GM08714 (cell line): ENCODE results near the gene DIMT1.

Experiments used
- H3K4me3 ChIP-seq: fragments of 200-500 bp; sonication (Bioruptor generic); 2 replicates; pipeline ENCODE4 v1.5.1; 2014; ENCODE audit warnings: mild to moderate bottlenecking, low read length, inconsistent platforms
- ZNF274 ChIP-seq: IDR thresholded peaks from 2 replicates; pipeline ENCODE4 v1.6.1; 2012; ENCODE audit warnings: mild to moderate bottlenecking, low read depth, low read length

Gene DIMT1

DNA sequence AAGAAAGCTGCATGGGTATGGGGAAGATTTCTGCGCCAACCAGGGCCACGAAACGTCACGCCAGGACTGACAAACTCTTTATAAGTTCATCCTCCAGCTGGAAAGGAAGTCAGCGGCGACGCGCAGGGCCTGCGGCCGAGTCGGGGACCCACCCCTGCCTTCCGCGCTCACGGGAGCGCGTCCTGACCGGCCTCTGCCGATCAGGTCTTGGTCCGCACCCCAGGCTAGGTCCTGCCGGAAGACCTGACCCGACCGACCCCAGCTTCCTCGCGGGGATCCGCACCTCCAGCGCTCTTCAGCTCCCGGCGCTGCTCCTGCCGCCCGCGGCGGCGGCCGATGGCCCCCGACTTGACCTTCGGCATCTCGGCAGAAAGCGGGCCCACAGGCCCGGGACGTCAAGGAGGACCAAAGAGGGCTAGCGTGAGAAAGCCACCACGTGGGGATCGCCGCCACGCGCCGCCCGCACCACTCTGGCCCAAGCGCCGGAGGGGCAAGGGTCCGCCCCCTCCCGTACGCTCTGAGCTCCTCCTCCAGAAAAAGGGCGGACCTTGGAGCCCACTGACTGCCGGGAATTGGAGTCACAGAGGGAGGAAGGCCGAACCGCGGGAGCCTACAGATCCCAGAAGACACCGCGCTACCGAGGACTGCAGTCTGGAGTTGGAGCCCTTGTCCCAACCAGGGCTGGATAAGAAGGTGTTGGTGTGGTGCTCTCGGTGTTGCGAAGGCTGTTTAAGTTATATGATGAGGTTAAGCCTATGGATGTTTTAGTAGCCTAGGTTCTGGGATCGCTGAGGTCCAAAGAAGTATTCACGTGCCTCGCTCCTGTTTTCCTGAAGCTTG, at the start of gene DIMT1:
Gene DIMT1, minus strand, starts transcription at position 495 of the 840 bp plus-strand sequence. Its CDS starts 133 bp downstream, at position 362.
- TF ChIP-seq ZNF274: no peak
- H3K4me3 ChIP-seq: peak within 1 kb of the TSS; percentile 98

DNA sequence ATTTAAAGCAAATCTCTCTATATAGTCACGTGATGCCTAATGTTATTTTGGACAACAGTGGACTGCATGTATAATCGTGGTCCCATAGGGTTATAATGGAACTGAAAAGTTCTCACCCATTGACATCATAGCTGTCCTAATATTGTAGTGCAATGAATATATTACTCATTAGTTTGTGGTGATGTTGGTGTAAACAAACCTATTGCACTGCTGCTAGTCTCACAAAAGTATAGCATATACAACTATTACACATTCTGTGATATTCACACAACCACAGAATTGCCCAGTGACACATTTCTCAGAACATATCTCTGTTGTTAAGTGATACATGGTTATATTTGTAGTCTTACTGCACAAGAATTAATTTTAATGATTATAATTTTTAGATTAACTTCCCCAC, 46.6 kb upstream of the DIMT1 start:
- no peak overlapping the region for H3K4me3 ChIP-seq
- TF ChIP-seq ZNF274: no peak

DNA sequence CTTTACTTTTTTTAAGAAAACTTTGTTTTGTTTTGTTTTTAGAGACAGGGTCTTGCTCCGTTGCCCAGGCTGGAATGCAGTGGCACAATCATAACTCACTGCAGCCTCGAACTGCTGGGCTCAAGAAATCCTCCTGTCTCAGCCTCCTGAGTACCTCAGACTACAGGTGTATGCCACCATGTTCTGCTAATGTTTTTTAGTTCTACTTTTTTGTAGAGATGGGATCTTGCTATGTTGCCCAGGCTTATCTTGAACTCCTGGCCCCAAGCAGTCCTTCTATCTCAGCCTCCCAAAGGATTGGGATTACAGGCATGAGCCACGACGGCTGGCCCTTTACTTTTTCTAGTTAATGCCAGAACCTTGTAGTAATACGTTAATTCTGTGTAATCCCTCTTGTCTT, 44.8 kb upstream of the DIMT1 start:
- TF ChIP-seq ZNF274: no peak
- no peak overlapping the region for H3K4me3 ChIP-seq

DNA sequence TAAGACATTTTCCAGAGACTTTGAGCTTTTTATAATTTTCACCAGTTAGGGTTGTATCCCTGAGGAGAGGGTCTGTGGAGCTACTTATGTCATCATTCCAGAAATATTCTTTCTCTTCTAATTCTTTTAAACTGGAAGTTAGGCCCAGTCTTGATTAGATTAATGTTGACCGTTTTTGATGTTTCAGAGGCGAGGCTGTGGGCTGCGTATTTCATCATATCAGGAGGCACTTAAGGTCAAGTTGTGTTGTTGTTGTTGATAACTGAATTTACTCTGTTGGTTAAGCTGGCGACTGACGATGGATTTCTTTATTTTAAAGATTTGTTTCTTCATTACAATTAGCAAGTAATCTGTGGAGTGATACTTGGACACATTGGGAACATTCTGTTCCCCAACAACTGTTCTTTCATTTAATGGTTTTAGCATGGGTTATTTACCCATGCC, 28.9 kb upstream of the DIMT1 start:
- no peak for TF ChIP-seq ZNF274

DNA sequence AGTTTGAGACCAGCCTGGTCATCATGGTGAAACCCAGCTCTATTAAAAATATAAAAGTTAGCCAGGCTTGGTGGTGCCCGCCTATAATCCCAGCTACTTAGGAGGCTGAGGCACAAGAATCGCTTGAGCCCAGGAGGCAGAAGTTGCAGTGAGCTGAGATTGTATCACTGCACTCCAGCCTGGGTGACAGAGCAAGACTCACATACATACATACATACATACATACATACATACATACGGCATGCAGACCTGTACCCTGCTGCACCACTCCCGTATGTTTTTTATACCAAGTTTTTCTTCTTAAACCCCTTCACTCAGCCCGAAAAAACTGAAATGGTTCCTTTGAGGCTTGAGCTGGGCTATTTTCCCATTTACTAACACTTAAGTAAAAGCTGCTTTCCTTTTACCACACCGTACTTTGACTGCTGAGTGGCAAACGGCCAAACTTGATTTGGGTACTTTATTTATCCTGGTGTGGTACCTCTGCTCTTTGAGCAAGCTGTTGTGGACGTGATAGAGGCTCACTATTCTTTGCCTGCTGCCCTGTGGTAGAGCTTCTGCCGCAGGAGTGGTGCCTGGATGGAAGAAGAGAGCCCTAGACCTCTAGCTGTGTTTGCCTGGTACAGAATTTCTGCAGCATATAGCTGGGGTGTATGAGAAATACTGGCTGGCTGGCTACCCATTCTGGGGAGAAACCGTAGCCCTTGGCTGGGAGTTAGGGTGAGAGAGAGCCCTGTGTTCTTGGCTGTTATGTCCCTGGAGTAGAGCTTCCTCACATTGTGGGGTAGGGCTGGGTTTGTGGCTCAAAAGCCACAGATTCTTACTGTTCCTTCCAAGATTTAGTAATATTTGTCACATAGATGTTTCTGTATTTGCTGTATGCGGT, 28.3 kb upstream of the DIMT1 start:
- no peak overlapping the region for H3K4me3 ChIP-seq
- no peak for TF ChIP-seq ZNF274

More for the DNA sequence above, 28.9 kb upstream of the DIMT1 start:
- no peak overlapping the region for H3K4me3 ChIP-seq

DNA sequence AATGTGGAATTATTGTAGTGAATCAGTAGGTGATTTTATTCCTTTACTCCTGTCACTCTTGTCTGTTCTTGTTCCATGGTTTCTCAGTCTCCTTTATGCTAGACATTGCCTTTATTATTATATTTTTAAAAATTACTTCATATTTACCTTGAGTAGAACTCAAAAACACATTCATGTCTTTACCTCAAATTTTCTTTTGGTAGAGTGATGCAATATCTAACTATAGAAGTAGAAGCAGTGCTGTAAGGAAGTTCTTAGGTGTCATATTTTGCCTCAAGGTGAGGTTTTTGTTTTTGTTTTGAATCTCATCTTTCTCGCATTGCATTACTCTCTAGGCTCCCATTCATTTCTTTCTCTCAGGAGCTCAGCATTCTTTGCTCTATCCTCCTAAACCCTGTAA, 21.1 kb upstream of the DIMT1 start:
- no peak for TF ChIP-seq ZNF274
- H3K4me3 ChIP-seq: no peak overlapping the region

DNA sequence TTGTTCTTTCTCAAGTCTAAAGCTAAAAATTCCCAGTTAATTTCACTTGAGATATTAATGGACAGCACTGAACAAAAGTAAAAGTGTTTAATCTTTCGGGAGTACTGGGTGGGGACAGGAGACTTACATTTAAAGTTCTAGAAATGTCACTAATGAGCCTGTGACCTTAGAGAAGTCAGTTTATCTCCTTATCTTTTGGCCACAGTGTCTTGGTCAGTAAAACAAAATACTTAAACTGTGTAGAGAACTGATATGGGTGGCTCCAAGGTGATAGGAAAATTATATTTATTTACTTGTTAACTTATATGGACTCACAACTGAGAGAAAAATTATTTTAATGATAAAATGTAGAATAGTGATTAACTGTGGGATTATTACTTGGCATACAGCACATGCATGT, 17.7 kb upstream of the DIMT1 start:
- no peak for TF ChIP-seq ZNF274
- no peak overlapping the region for H3K4me3 ChIP-seq

DNA sequence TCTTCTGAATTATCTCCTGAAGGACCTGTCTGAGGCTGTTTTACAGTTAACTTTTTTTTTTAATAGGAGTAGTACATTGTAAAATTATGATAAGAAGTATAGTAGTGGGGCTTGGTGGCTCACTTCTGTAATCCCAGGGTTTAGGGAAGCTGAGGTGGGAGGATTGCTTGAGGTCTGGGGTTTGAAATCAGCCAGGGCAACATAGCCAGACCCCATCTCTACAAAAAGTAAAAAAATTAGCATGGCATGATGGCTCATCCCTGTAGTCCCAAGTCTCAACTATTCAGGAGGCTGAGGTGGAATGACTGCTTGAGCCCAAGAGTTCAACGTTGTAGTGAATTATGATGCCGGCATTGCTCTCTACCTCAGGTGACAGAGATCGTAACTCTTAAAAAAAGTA, 15.9 kb upstream of the DIMT1 start:
- no peak for TF ChIP-seq ZNF274
- H3K4me3 ChIP-seq: no peak overlapping the region

DNA sequence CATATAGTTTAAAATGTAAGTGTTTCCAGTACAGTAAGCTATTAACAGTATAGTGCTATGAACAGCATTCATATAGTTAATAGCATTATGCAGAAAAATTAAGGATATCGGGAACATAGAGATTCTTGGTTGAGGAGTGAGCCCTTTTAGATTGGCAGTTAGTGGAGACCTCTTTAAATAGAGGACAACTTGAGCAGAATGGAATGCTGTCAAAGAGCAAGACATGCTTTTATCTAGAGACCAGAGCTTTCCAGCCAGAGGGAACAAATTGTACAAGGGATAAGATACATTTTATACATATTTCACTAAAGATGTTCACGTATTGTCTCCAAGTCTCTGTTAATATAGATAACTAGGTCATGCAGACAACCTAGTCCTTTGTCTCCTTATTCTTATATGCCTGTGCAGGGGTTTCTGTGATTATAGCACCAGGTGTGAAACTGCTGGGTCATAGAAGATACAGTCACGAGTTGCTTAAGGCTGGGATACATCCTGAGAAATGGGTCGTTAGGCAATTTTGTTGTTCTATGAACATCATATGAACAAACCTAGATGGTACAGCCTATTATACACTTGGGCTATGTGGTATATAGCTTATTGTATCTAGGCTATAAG, 14.9 kb upstream of the DIMT1 start:
- TF ChIP-seq ZNF274: no peak
- H3K4me3 ChIP-seq: no peak overlapping the region

DNA sequence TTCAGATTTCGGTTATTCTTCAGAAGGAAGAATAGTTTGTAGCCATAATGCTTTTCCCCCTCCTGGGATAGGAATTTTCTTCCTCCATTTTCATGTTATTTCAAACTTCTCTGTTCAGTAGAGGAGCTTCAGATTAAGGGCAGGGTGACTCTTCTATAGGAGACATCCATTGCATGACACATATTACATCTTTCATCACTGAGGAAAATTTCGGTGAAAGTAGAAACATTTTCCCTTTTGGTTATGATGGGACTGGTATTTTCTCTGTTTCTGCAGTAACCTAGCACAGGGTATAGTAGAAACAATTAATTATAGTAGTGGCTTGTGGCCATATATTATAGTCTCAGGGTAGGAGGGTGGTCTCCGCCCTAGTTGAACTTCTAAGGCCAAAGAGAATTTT, 10.0 kb upstream of the DIMT1 start:
- H3K4me3 ChIP-seq: peak overlapping the region; percentile 95
- TF ChIP-seq ZNF274: no peak

DNA sequence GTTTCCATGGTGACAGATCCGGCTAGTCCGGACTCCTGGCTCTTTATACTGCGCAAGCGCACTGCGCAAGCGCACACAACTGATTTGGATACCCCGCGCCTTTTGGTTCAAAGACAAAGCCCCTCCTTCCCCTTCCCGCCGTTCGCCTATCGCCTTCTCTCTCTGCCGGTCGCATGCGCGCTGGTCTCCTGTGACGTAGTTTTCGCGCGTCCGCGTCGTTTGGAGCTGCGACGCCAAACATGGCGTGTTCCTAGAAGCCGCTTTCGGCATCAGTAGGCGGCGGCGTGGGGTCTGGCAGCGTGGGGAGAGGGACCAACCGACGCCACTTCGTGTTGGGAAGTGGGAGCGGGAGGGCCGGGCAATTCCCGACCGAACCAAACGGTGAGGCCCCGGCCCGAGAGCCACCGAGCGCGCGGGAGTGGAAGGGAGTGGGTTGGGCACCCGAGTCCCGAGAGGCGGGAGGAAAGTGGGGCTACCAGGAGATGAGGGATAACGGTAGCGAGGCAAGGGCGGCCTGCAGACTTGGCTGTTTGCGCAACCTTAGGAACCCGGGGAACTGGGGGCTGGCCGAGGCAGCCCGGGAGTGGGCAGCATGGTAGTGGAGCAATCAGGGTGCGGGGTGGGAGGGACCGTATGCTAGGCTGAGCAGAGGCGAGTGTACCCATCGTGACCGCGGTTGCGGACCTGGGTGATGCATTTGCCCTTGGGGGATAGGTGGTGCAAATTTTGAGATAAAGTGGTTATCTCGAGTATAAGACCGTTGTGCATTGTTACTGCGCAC, 9.0 kb upstream of the DIMT1 start, which contains the start of gene IPO11:
Gene IPO11, plus strand, starts transcription at position 215 of the 781 bp plus-strand sequence. CDS start 24,517 bp downstream, outside the sequence.
- H3K4me3 ChIP-seq: peak within 1 kb of the TSS; percentile 95
- no peak for TF ChIP-seq ZNF274

DNA sequence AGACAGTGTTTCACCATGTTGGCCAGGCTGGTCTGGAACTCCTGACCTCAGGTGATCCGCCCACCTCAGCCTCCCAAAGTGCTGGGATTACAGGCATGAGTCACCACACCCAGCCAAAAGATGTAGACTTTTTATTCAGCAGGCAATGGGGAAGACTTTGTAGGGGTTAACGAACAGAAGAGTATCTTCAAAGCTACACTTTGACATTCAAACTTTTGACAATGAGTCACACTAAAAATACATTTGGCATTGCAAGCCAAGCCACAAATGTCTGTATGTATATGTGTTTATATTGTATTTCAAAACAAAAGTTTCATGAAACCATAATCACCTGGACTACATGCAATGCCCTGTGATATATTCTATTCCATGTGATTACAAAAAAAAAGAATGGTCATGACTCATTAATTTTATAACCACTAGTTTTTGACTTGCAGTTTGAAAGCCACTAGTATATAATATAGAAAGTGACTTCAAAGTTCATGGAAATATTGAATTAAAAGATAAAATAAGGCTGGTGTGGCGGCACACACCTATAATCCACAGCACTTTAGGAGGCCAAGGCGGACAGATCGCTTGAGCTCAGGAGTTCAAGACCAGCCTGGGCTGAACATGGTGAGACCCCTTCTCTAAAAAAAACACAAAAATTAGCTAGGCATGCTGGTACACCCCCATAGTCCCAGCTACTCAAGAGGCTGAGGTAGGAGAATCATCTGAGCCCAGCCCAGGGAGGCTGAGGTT, 8.3 kb downstream of the DIMT1 start:
- TF ChIP-seq ZNF274: no peak
- no peak overlapping the region for H3K4me3 ChIP-seq

DNA sequence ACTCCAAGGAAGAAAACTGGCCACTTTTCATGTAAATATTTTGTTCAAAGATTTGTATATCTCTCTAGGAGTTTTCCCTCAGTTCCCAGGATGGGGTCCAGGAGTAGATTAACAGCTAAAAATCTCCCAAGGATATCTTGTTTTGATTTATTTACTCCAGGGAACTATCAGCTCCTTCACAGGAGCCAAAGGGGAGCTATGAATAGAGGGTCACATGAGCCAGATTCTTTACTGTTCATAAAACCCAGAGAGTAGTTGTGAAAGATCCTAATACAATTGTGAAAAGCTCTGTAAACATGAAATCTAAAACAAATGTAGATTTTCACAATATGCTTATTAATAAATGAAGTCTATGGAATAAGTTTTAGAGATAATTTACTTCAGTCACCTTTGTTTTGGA, 16.9 kb downstream of the DIMT1 start:
- no peak for TF ChIP-seq ZNF274

More for the DNA sequence above, 16.9 kb downstream of the DIMT1 start:
- no peak overlapping the region for H3K4me3 ChIP-seq
